IMR-90 (cell line): Measurements from ENCODE around the gene EEF1AKMT2. TPM values are rescaled to one million over a fixed set of nuclear protein-coding genes. Genes with fewer than 3 reads are reported as not detected.

Experiments used
- ATAC-seq: fragments of 200-7000 bp; cut with Tn5 transposase; 2 replicates; pipeline ENCODE4 v1.9.1; 2020; ENCODE audit warnings: low read depth, mild to moderate bottlenecking, moderate library complexity
- Bru-seq: library from RNA; stranded (reverse); fragments of 400-500 nt; gene quantifications from one replicate; lab custom pipeline; 2021; lab: Mats Ljungman, UMichigan
- BruChase-seq, 2 experiments: library from RNA; stranded (reverse); fragments of 400-500 nt; gene quantifications; one replicate each; lab custom pipeline; 2021; lab: Mats Ljungman, UMichigan
- BruUV-seq: library from RNA; stranded (reverse); fragments of 400-500 nt; replicated peaks from 2 replicates; lab custom pipeline; 2021; lab: Mats Ljungman, UMichigan
- CTCF ChIA-PET: fragments of 300-600 bp; formaldehyde crosslinking; extraction: SDS; loops from one replicate; lab custom pipeline; 2021; ENCODE audit warnings: antibody characterized with exemption; lab: Yijun Ruan, JAX
- POLR2A ChIA-PET: fragments of 300-600 bp; sonication (Branson Sonifier 250); formaldehyde crosslinking; loops from one replicate; lab custom pipeline; 2022; ENCODE audit warnings: antibody characterized with exemption; ENCODE audit not compliant: unreplicated experiment; lab: Charles Lee
- DNase-seq: peaks from one replicate; pipeline ENCODE4 v3.0.0; 2013
- H2AFZ ChIP-seq: replicated peaks from 2 replicates; pipeline ENCODE3; 2013; ENCODE audit warnings: low read length, mild to moderate bottlenecking; ENCODE audit not compliant: poor library complexity
- H2AK5ac ChIP-seq: 2 replicates; pipeline ENCODE4 v1.6.1; 2013; ENCODE audit warnings: low read depth, low read length, inconsistent platforms
- H2AK9ac ChIP-seq: replicated peaks from 2 replicates; pipeline ENCODE3; 2013; ENCODE audit warnings: mild to moderate bottlenecking, low read depth, low read length, moderate library complexity; ENCODE audit not compliant: poor library complexity
- H2BK120ac ChIP-seq: 2 replicates; pipeline ENCODE4 v1.6.1; 2013; ENCODE audit warnings: low read depth, low read length, inconsistent platforms
- H2BK15ac ChIP-seq: 3 replicates; pipeline ENCODE4 v1.6.1; 2013; ENCODE audit warnings: low read depth, low read length, inconsistent platforms
- H2BK20ac ChIP-seq: 2 replicates; pipeline ENCODE4 v1.6.1; 2013; ENCODE audit warnings: low read depth, mild to moderate bottlenecking, inconsistent platforms, low read length, moderate library complexity
- H2BK5ac ChIP-seq: 2 replicates; pipeline ENCODE4 v1.6.1; 2013; ENCODE audit warnings: mild to moderate bottlenecking, low read depth, low read length, inconsistent platforms; ENCODE audit not compliant: poor library complexity, severe bottlenecking
- H3K14ac ChIP-seq: replicated peaks from 2 replicates; pipeline ENCODE4 v1.6.1; 2013; ENCODE audit warnings: low read depth, low read length, inconsistent platforms
- H3K18ac ChIP-seq: 2 replicates; pipeline ENCODE4 v1.6.1; 2013; ENCODE audit warnings: low read depth, low read length, control low read depth
- H3K23ac ChIP-seq: 2 replicates; pipeline ENCODE4 v1.6.1; 2013; ENCODE audit warnings: low read depth, low read length, inconsistent platforms
- H3K27ac ChIP-seq: 2 replicates; pipeline ENCODE4 v1.5.1; 2013; ENCODE audit warnings: mild to moderate bottlenecking, control low read depth, low read length; ENCODE audit not compliant: insufficient read depth
- H3K27me3 ChIP-seq: 2 replicates; pipeline ENCODE4 v1.6.1; 2013; ENCODE audit warnings: low read length; ENCODE audit not compliant: control insufficient read depth, insufficient read depth
- H3K36me3 ChIP-seq: 2 replicates; pipeline ENCODE4 v1.6.1; 2013; ENCODE audit warnings: low read length, mixed read lengths; ENCODE audit not compliant: control insufficient read depth, insufficient read depth
- H3K4ac ChIP-seq: 2 replicates; pipeline ENCODE4 v1.6.1; 2013; ENCODE audit warnings: low read depth, low read length, inconsistent platforms
- H3K4me1 ChIP-seq: 2 replicates; pipeline ENCODE4 v1.6.1; 2013; ENCODE audit warnings: low read length, mixed read lengths; ENCODE audit not compliant: control insufficient read depth, insufficient read depth
- H3K4me2 ChIP-seq: 2 replicates; pipeline ENCODE4 v1.6.1; 2013; ENCODE audit warnings: low read depth, mild to moderate bottlenecking, control low read depth, low read length, moderate library complexity
- H3K4me3 ChIP-seq: 2 replicates; pipeline ENCODE4 v1.5.1; 2013; ENCODE audit warnings: low read depth, mild to moderate bottlenecking, control low read depth, low read length, moderate library complexity; ENCODE audit not compliant: insufficient read depth
- H3K56ac ChIP-seq: 2 replicates; pipeline ENCODE4 v1.6.1; 2013; ENCODE audit warnings: low read length, inconsistent platforms; ENCODE audit not compliant: insufficient read depth; ENCODE audit errors: extremely low read depth
- H3K79me1 ChIP-seq, 2 experiments: 2 replicates each; pipeline ENCODE4 v1.6.1; 2013; ENCODE audit warnings: low read length in 2 of 2, inconsistent platforms in 1 of 2, low read depth in 1 of 2
- H3K9ac ChIP-seq: 2 replicates; pipeline ENCODE4 v1.6.1; 2013; ENCODE audit warnings: low read depth, low read length, control low read depth
- H3K9me1 ChIP-seq: 2 replicates; pipeline ENCODE4 v1.6.1; 2013; ENCODE audit warnings: low read length, inconsistent platforms; ENCODE audit not compliant: insufficient read depth
- H3K9me3 ChIP-seq: 2 replicates; pipeline ENCODE4 v1.6.1; 2013; ENCODE audit warnings: low read length; ENCODE audit not compliant: control insufficient read depth, insufficient read depth
- H4K20me1 ChIP-seq: 2 replicates; pipeline ENCODE4 v1.6.1; 2013; ENCODE audit warnings: low read length, inconsistent platforms; ENCODE audit not compliant: insufficient read depth
- H4K5ac ChIP-seq: 2 replicates; pipeline ENCODE4 v1.6.1; 2013; ENCODE audit warnings: mild to moderate bottlenecking, low read depth, low read length, control low read depth
- H4K8ac ChIP-seq, 2 experiments: 2 replicates each; pipeline ENCODE4 v1.6.1; 2013; ENCODE audit warnings: low read depth in 2 of 2, low read length in 2 of 2, control low read depth in 1 of 2, inconsistent platforms in 1 of 2
- H4K91ac ChIP-seq: 2 replicates; pipeline ENCODE4 v1.6.1; 2013; ENCODE audit warnings: low read depth, low read length, inconsistent platforms; ENCODE audit not compliant: insufficient read depth
- CEBPB ChIP-seq: IDR thresholded peaks from 2 replicates; pipeline ENCODE4 v1.6.1; 2012; ENCODE audit warnings: low read depth, low read length, improper control_type of control experiment
- MAFK ChIP-seq: IDR thresholded peaks from 2 replicates; pipeline ENCODE4 v1.6.1; 2012; ENCODE audit warnings: low read depth, low read length, improper control_type of control experiment
- MAZ ChIP-seq: IDR thresholded peaks from 2 replicates; pipeline ENCODE4 v1.6.1; 2012; ENCODE audit warnings: low read depth, mild to moderate bottlenecking, low read length, improper control_type of control experiment, moderate library complexity, borderline replicate concordance
- MXI1 ChIP-seq: IDR thresholded peaks from 2 replicates; pipeline ENCODE4 v1.6.1; 2012; ENCODE audit warnings: low read depth, mild to moderate bottlenecking, low read length, moderate library complexity, borderline replicate concordance
- NFE2L2 ChIP-seq: fragments of 150-350 bp; IDR thresholded peaks from 2 replicates; pipeline ENCODE4 v1.6.1; 2016; ENCODE audit warnings: low read depth, mild to moderate bottlenecking, low read length
- POLR2A ChIP-seq: IDR thresholded peaks from 2 replicates; pipeline ENCODE4 v1.6.1; 2012; ENCODE audit warnings: mild to moderate bottlenecking, low read depth, low read length
- RFX5 ChIP-seq: IDR thresholded peaks from 2 replicates; pipeline ENCODE4 v1.8.0; 2012; ENCODE audit warnings: low read depth, mild to moderate bottlenecking, low read length, moderate library complexity
- SMC3 ChIP-seq: fragments of 150-350 bp; IDR thresholded peaks from 2 replicates; pipeline ENCODE4 v1.6.1; 2016; ENCODE audit warnings: low read depth, mild to moderate bottlenecking, antibody characterized with exemption, low read length, moderate library complexity
- WGBS, 2 experiments: methylation state at CpG; one replicate each; pipeline versions ENCODE4 v1.1.5 to v1.1.7; 2013; ENCODE audit warnings: missing lambda C conversion rate in 2 of 2; ENCODE audit not compliant: insufficient read length in 1 of 2; ENCODE audit errors: extremely low coverage in 2 of 2; 5-methylcytosine and 5-hydroxymethylcytosine counted together
- dilution Hi-C: fragments of 300-500 bp; cut with HindIII; formaldehyde crosslinking; loops from one replicate; pipeline ENCODE4 v1.14.3; 2018; ENCODE audit warnings: low sequenced_read_pairs; ENCODE audit not compliant: unreplicated experiment
- in situ Hi-C: fragments of 300-500 bp; cut with MboI; formaldehyde crosslinking; loops from 3 replicates; pipeline ENCODE4 v1.14.3; 2019; ENCODE audit warnings: low sequenced_read_pairs, inconsistent platforms, mixed read lengths
- intact Hi-C: fragments of 100-400 bp; cut with micrococcal nuclease; formaldehyde crosslinking; loops from 2 replicates; pipeline ENCODE4 v1.10.0; 2022
- long read RNA-seq: library from polyadenylated mRNA; unstranded; transcript quantifications from one replicate; pipeline ENCODE4 v2.0.0, GENCODE V29; 2021; ENCODE audit not compliant: unreplicated experiment
- polyA plus RNA-seq, 3 experiments: library from polyadenylated mRNA; depleted of rRNA; stranded (reverse); fragments of >200 nt; gene quantifications; 2 replicates each; pipeline ENCODE4 v1.2.3, GENCODE V29; 2012; ENCODE audit warnings: low replicate concordance in 1 of 3
- total RNA-seq: library from RNA; depleted of rRNA; stranded (reverse); fragments of >200 nt; gene quantifications from 2 replicates; pipeline ENCODE4 v1.2.3, GENCODE V29; 2012; rRNA removed
- TF ChIP-seq, protein P1 (sequence below): conservative IDR thresholded peaks from 2 replicates; pipeline ENCODE4 v1.5.1; 2012; ENCODE audit warnings: mild to moderate bottlenecking, low read depth, low read length, improper control_type of control experiment

The EEF1AKMT2 gene
- total RNA-seq (9.7 and 22.8 TPM in 2 replicates), polyA plus RNA-seq (2012; rRNA removed) (9.5 and 12.7 TPM in 2 replicates), Bru-seq, nascent RNA (percentile 89 among the genes with signal in this experiment), BruChase-seq, experiment 1, labeled RNA remaining after a 6-hour chase (percentile 98 among the genes with signal in this experiment), BruChase-seq, experiment 2, labeled RNA remaining after a 2-hour chase (percentile 98 among the genes with signal in this experiment)
- 3.4 and 3.9 TPM in 2 replicates for polyA plus RNA-seq (2012; cell fraction: cytosol; rRNA removed)
- 1.3 and 13.1 TPM in 2 replicates for polyA plus RNA-seq (2012; cell fraction: nucleus; rRNA removed; ENCODE audit: low replicate concordance)
- long read RNA-seq, transcript EEF1AKMT2-201 (7 exons, 1,462 nt): major isoform, 6 of 20 reads
- long read RNA-seq, transcript EEF1AKMT2-202 (6 exons, 1,013 nt): minor isoform, 5 of 20 reads
- long read RNA-seq, partial matches to known transcripts: 0 of 20 reads
- long read RNA-seq, other reads (novel, unspliced or antisense): 7 of 20 reads

DNA sequence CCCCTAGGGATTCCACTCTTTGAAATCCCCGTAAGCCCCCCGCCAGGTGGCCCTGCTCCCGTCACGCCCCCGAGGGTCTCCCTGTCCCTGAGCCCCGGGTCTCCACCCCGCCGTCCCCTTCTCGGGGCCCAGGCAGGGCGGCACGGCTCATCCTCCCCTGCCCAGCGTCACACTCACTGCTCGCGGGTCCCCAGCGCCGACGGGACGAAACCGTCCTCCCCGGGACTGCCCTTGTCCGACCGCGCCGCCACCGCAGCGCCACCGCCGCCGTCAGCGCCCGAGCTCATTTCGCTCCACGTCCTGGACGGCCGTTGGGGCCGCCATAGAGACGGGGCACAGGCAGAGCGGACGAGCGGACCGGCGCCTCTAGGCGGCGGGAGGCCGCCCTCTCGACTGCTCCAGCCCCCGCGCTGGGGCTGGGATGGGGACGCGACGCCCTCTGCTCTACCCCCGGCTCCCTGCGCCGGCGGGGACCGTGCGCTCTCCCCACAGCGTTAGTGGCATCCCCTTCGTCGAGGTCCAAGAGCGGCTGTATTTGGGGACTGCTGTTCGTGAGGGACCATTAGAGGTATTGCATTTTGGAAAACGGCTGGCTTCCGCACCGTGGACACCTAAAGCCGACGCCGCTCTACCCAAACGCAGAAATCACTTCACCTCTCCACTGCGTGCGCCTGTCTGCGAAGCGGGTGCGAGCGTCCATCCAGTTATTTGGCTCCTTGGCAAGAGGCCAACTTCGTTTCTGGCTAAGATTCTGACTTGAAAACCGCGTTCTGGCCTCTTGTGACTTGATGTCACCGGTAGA lies at the start of gene EEF1AKMT2:
EEF1AKMT2 (minus strand) TSS at position 341 of the 802 bp plus-strand sequence; CDS start at position 287, 54 bp downstream.
- Histone ChIP-seq H3K14ac (peak within 1 kb of the TSS; percentile 87), H3K4me3 (peak within 1 kb of the TSS; percentile 87), H3K9ac (peak within 1 kb of the TSS; percentile 90), H4K91ac (peak within 1 kb of the TSS; percentile 71), H2AFZ (peak within 1 kb of the TSS; percentile 99), H3K9me1 (no peaks in the 10 kb centered on the region), H3K36me3 (peaks cover 5% of the 10 kb centered on the region), H3K18ac (peak within 1 kb of the TSS; percentile 47), H3K9me3 (no peaks in the 10 kb centered on the region), H3K4me2 (peak within 1 kb of the TSS; percentile 94), H4K20me1 (no peaks in the 10 kb centered on the region), H2BK15ac (peak within 1 kb of the TSS; percentile 8; the same call in 1 of the 3 replicates), H2AK5ac (peak within 1 kb of the TSS; percentile 32; the same call in 1 of the 2 replicates), H2BK120ac (peak within 1 kb of the TSS; percentile 83), H3K23ac (peak within 1 kb of the TSS; percentile 86), H3K27ac (peak within 1 kb of the TSS; percentile 84), H4K5ac (peak within 1 kb of the TSS; percentile 65), H3K27me3 (no peaks in the 10 kb centered on the region), H4K8ac (peak within 1 kb of the TSS; percentile 72 to 91), H3K79me1 (peaks cover 10 to 29% of the 10 kb centered on the region in 2 experiments; a peak in 3 of 4 replicates), H2BK5ac (peak within 1 kb of the TSS; percentile 83), H3K56ac (peak within 1 kb of the TSS; percentile 70), H3K4ac (peak within 1 kb of the TSS; percentile 85), H2AK9ac (peak within 1 kb of the TSS; percentile 95), H2BK20ac (peak within 1 kb of the TSS; percentile 51; the same call in 1 of the 2 replicates), H3K4me1 (no peaks in the 10 kb centered on the region; the same call in 1 of the 2 replicates)
- POLR2A ChIA-PET: interaction anchor here (1.1 kb wide), 1 partner anchor 10 kb away, joined by 4 read pairs; the partner anchor contains the start of gene ABRAXAS2
- in situ Hi-C loops (no loop called here), intact Hi-C loops (loop anchor here (2.0 to 5.0 kb wide), 4 partner anchors 47 to 259 kb away; partner anchors contain the start of gene FAM53B), dilution Hi-C loops (no loop called here)
- no peak for TF ChIP-seq MAFK
- peak; percentile 82; the same call in 1 of the 2 replicates for TF ChIP-seq POLR2A
- TF ChIP-seq SMC3: 0 out of 2 replicates have a peak, but pooled peaks have one; percentile 8
- TF ChIP-seq NFE2L2: no peak
- TF ChIP-seq, protein P1, sequence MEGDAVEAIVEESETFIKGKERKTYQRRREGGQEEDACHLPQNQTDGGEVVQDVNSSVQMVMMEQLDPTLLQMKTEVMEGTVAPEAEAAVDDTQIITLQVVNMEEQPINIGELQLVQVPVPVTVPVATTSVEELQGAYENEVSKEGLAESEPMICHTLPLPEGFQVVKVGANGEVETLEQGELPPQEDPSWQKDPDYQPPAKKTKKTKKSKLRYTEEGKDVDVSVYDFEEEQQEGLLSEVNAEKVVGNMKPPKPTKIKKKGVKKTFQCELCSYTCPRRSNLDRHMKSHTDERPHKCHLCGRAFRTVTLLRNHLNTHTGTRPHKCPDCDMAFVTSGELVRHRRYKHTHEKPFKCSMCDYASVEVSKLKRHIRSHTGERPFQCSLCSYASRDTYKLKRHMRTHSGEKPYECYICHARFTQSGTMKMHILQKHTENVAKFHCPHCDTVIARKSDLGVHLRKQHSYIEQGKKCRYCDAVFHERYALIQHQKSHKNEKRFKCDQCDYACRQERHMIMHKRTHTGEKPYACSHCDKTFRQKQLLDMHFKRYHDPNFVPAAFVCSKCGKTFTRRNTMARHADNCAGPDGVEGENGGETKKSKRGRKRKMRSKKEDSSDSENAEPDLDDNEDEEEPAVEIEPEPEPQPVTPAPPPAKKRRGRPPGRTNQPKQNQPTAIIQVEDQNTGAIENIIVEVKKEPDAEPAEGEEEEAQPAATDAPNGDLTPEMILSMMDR: no peak
- TF ChIP-seq MXI1: no peak
- no peak for TF ChIP-seq RFX5
- peak; percentile 59; the same call in 1 of the 2 replicates for TF ChIP-seq MAZ
- no peak for TF ChIP-seq CEBPB
- DNase-seq (peak; percentile 82), ATAC-seq (peak; percentile 99)
- CTCF ChIA-PET: no interaction called here
- no TSS peak for BruUV-seq
- WGBS, 2 experiments: 0% methylated on average over 23 of the region's 79 CpGs; no CpG with 5 or more reads in 1 of the 2 experiments
